ENCODE measurements around the gene ZNF189.

The ZNF189 gene

GRCh38 chr9:101457003-101457402, 58.4 kb downstream of the ZNF189 start:
- no peak for DNase-seq

GRCh38 chr9:101458963-101459631, 60.4 kb downstream of the ZNF189 start:
- peak; percentile 59 for DNase-seq

Data from inflammatory macrophage treated with lipopolysaccharide for 4 hours (primary cell).